Measurements from ENCODE around the gene SCGB1D2. TPM values are rescaled to one million over a fixed set of nuclear protein-coding genes. Genes with fewer than 3 reads are reported as not detected.
"Not testable (repeated sequence)": the region's sequence is repeated elsewhere in the genome, so short reads cannot be mapped to it uniquely, and the experiment has no call there.

Gene SCGB1D2
- total and polyA plus RNA-seq, 9 of the 15 experiments (the other 6 are each of a cell fraction or from before 2014, with no cell fraction given): not detected

GRCh38 chr11:62205441-62205840, 36.6 kb upstream of the SCGB1D2 start:
- Histone ChIP-seq H3K27ac (ENCODE audit: extremely low read depth, low read depth, low read length) (no peak overlapping the region), H3K27me3 (ENCODE audit: control insufficient read depth in 2 of 2, insufficient read depth in 2 of 2, low read length in 2 of 2) (peaks cover 29 to 59% of the 10 kb centered on the region in 2 experiments), H3K9ac (ENCODE audit: insufficient read depth in 1 of 2, low read depth in 2 of 2, low read length in 2 of 2) (no peak overlapping the region), H2AFZ (ENCODE audit: low read depth, low read length) (no peak overlapping the region), H3K79me2 (ENCODE audit: control insufficient read depth, insufficient read depth, low read length) (no peaks in the 10 kb centered on the region), H4K20me1 (replicated peaks; ENCODE audit: control insufficient read depth, insufficient read depth, low read length) (no peaks in the 10 kb centered on the region), H3K4me2 (ENCODE audit: insufficient read depth, low read length) (no peak overlapping the region), H3K4me1 (replicated peaks in 1 of 2; ENCODE audit: control insufficient read depth in 2 of 2, insufficient read depth in 2 of 2, low read length in 2 of 2) (no peaks in the 10 kb centered on the region), H3K9me3 (replicated peaks; ENCODE audit: control insufficient read depth, insufficient read depth, low read depth, low read length) (no peaks in the 10 kb centered on the region), H3K36me3 (ENCODE audit: control insufficient read depth, insufficient read depth, low read length) (no peaks in the 10 kb centered on the region), H3K4me3 (no peak overlapping the region), H3K9me1 (ENCODE audit: control insufficient read depth, insufficient read depth, low read length) (no peaks in the 10 kb centered on the region)
- ChIA-PET CTCF (ENCODE audit: low intra/inter-chr PET ratio) (interaction anchor here (0.5 kb wide), 1 partner anchor 132 kb away, joined by 3 read pairs; the partner anchor contains the start of gene ASRGL1), POLR2A (no interaction called here)
- in situ Hi-C loops (cut with MboI) (no loop called here), intact Hi-C loops (cut with micrococcal nuclease) (no loop called here)
- ATAC-seq (no peak), DNase-seq (ENCODE audit: extremely low read depth in 1 of 4, low spot score in 3 of 4) (no peak), FAIRE-seq (no peak)
- WGBS (ENCODE audit: insufficient coverage, low coverage, missing lambda C conversion rate): 1% methylated on average over 7 of the region's 7 CpGs
- BruUV-seq (replicated peaks): no TSS peak
- no peak for TF ChIP-seq TOE1 (IDR thresholded peaks at IDR 0.05; ENCODE audit: borderline replicate concordance)
- TF ChIP-seq TOE1 (CRISPR knock-in tag; IDR thresholded peaks at IDR 0.05; ENCODE audit: borderline replicate concordance, low read depth): no peak

GRCh38 chr11:62206276-62207066, 35.6 kb upstream of the SCGB1D2 start:
- H3K4me3 ChIP-seq; intact Hi-C loops (cut with micrococcal nuclease); in situ Hi-C loops (cut with MboI); POLR2A ChIA-PET; FAIRE-seq; H3K9me1 ChIP-seq (ENCODE audit: control insufficient read depth, insufficient read depth, low read length); H3K4me1 ChIP-seq (replicated peaks in 1 of 2; ENCODE audit: control insufficient read depth in 2 of 2, insufficient read depth in 2 of 2, low read length in 2 of 2); ATAC-seq; H3K9me3 ChIP-seq (replicated peaks; ENCODE audit: control insufficient read depth, insufficient read depth, low read depth, low read length); DNase-seq (ENCODE audit: extremely low read depth in 1 of 4, low spot score in 3 of 4); H2AFZ ChIP-seq (ENCODE audit: low read depth, low read length); H4K20me1 ChIP-seq (replicated peaks; ENCODE audit: control insufficient read depth, insufficient read depth, low read length); H3K79me2 ChIP-seq (ENCODE audit: control insufficient read depth, insufficient read depth, low read length); H3K4me2 ChIP-seq (ENCODE audit: insufficient read depth, low read length); H3K9ac ChIP-seq (ENCODE audit: insufficient read depth in 1 of 2, low read depth in 2 of 2, low read length in 2 of 2); H3K36me3 ChIP-seq (ENCODE audit: control insufficient read depth, insufficient read depth, low read length); H3K27ac ChIP-seq (ENCODE audit: extremely low read depth, low read depth, low read length); BruUV-seq (replicated peaks): not testable (repeated sequence)
- peaks cover 30 to 63% of the 10 kb centered on the region in 2 experiments for H3K27me3 ChIP-seq (ENCODE audit: control insufficient read depth in 2 of 2, insufficient read depth in 2 of 2, low read length in 2 of 2)
- WGBS (ENCODE audit: insufficient coverage, low coverage, missing lambda C conversion rate): 3% methylated on average over 12 of the region's 12 CpGs
- CTCF ChIA-PET (ENCODE audit: low intra/inter-chr PET ratio): interaction anchor here (0.5 to 0.7 kb wide), 3 partner anchors 15 to 131 kb away, joined by 3 read pairs; partner anchors contain the start of gene ASRGL1

Measured in K562 (cell line).